SK-N-SH treated with all-trans-retinoic acid at 6 μM for 48 hours (cell line): Measurements from ENCODE around the gene KHK.

ENCODE experiments used
- BACH2 ChIP-seq: fragments of 250-450 bp; sonication (Bioruptor Pico); IDR thresholded peaks from 2 replicates; pipeline ENCODE4 v1.9.0; 2021; ENCODE audit warnings: mild to moderate bottlenecking, borderline replicate concordance
- PATZ1 ChIP-seq: fragments of 250-450 bp; sonication (Bioruptor Pico); IDR thresholded peaks from 2 replicates; pipeline ENCODE4 v1.8.0; 2020; ENCODE audit warnings: mild to moderate bottlenecking, moderate library complexity, borderline replicate concordance
- POU6F1 ChIP-seq: fragments of 250-450 bp; sonication (Bioruptor Pico); IDR thresholded peaks from 2 replicates; pipeline ENCODE4 v1.8.0; 2021; ENCODE audit warnings: low read depth, mild to moderate bottlenecking, moderate library complexity, borderline replicate concordance
- RARB ChIP-seq: fragments of 250-450 bp; sonication (Bioruptor Pico); IDR thresholded peaks from 2 replicates; pipeline ENCODE4 v1.8.0; 2021; ENCODE audit warnings: mild to moderate bottlenecking, moderate library complexity
- TOX ChIP-seq: fragments of 250-450 bp; sonication (Bioruptor Pico); IDR thresholded peaks from 2 replicates; pipeline ENCODE4 v1.8.0; 2021; ENCODE audit warnings: mild to moderate bottlenecking, moderate library complexity, borderline replicate concordance
- ZFP3 ChIP-seq: fragments of 250-450 bp; sonication (Bioruptor Pico); IDR thresholded peaks from 2 replicates; pipeline ENCODE4 v1.5.0; 2020; ENCODE audit warnings: mild to moderate bottlenecking, moderate library complexity
- TF ChIP-seq, protein P1 (sequence below): fragments of 250-450 bp; sonication (Bioruptor Pico); IDR thresholded peaks from 2 replicates; pipeline ENCODE4 v1.5.1; 2020; ENCODE audit warnings: low read depth, mild to moderate bottlenecking, moderate library complexity

DNA sequence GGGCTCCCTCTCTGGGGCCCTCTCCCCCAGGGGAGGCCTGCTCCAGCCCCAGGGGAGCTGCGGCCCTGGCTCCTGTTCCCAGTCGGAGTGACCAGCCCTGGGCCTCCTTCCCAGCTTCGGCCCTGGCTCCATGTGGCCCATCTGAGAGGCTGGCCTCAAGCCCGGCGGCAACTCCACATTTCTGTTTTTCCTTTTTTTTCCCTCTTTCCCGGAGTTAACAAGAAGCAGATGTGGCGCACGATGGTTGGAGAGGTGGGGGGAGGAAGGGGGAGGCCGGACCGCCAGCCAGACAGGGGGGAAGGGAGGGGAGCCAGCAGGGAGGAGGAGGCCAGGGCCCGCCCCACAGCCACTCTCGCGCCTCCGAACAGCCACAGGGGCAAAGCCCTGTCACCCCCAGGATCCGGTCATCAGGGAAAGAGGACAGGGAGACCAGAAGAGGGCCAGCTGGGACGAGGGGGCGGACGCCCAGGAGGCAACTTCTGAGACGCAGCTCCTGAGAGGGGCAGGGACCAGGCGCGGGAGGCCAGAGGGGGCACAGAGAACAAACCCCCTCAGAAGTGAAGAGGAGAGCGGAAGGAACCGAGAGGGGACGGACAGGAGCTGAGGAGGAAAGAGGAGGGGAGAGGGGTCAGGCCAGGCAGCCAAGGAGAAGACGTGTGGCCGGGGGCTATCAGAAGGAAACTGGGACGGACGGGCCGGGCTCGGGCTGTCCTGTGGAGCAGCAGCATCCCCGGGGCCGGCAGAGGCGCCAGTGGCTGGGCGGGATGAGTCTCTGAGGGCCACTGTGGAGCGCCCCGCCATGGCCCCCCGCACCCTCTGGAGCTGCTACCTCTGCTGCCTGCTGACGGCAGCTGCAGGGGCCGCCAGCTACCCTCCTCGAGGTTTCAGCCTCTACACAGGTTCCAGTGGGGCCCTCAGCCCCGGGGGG, 8.0 kb upstream of the KHK start, which contains the start of gene EMILIN1:
- TF ChIP-seq PATZ1 (CRISPR knock-in tag) (peak; percentile 90; the same call in 1 of the 2 replicates), BACH2 (no peak), TOX (CRISPR knock-in tag) (no peak), ZFP3 (CRISPR knock-in tag) (0 out of 2 replicates have a peak, but pooled peaks have one; percentile 20), POU6F1 (no peak), RARB (CRISPR knock-in tag) (no peak)
- TF ChIP-seq, protein P1, sequence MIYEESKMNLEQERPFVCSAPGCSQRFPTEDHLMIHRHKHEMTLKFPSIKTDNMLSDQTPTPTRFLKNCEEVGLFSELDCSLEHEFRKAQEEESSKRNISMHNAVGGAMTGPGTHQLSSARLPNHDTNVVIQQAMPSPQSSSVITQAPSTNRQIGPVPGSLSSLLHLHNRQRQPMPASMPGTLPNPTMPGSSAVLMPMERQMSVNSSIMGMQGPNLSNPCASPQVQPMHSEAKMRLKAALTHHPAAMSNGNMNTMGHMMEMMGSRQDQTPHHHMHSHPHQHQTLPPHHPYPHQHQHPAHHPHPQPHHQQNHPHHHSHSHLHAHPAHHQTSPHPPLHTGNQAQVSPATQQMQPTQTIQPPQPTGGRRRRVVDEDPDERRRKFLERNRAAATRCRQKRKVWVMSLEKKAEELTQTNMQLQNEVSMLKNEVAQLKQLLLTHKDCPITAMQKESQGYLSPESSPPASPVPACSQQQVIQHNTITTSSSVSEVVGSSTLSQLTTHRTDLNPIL = no peak
